Cardiac fibroblast (primary cell): ENCODE data around the gene C6orf52.
A peak's percentile ranks its signal among the peaks of the same experiment; 100 is the strongest.
"Not testable (repeated sequence)": the region's sequence is repeated elsewhere in the genome, so short reads cannot be mapped to it uniquely, and the experiment has no call there.

Experiments used
- DNase-seq, 2 donors: peaks; one replicate each; pipeline versions ENCODE4 v3.0.0 to v3.0.0-alpha.2; 2010; ENCODE audit warnings: low read depth in 2 of 2
- H3K4me3 ChIP-seq, 2 donors: replicated peaks in 1 of 2; 1 replicate in 1 of 2; 2 replicates in 1 of 2; pipeline ENCODE4 v1.5.1; 2011; ENCODE audit warnings: low read depth in 2 of 2, low read length in 2 of 2, mild to moderate bottlenecking in 2 of 2, moderate library complexity in 1 of 2
- TF ChIP-seq, protein P1 (sequence below): IDR thresholded peaks from one replicate; pipeline ENCODE4 v1.5.1; 2011; ENCODE audit warnings: low read depth, mild to moderate bottlenecking, low read length, inconsistent platforms

C6orf52 gene

DNA sequence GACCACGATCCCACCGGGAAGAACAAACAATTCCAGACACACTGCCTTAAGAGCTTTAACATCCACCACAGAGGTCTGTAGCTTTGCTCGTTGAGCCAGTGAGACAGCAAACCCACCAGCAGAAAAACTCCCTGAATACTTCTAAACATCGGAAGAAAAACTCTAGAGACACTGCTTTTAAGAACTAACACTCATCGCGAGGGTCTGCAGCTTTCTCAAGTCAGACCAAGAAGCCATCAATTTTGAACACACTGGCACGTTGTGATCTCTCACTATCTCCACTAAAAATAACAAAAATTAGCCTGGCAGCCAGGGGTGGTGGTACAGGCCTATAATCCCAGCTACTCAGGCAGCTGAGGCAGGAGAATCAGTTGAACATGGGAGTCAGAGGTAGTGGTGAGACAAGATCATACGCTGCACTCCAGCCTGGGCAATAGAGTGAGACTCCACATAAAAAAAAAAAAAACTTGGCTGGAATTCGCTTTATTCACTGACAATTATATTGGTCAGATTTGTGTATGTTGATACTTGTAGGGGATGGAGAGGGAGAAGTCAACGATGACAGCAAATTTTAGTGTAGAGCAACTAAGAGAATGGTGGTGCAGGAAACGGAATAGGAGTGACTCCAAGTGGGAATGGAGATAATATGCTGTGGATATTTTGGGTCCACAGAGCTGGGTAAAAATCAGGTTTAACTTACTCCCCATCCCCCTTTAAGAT lies 27.6 kb upstream of the C6orf52 start:
- no peak for DNase-seq
- TF ChIP-seq, protein P1, sequence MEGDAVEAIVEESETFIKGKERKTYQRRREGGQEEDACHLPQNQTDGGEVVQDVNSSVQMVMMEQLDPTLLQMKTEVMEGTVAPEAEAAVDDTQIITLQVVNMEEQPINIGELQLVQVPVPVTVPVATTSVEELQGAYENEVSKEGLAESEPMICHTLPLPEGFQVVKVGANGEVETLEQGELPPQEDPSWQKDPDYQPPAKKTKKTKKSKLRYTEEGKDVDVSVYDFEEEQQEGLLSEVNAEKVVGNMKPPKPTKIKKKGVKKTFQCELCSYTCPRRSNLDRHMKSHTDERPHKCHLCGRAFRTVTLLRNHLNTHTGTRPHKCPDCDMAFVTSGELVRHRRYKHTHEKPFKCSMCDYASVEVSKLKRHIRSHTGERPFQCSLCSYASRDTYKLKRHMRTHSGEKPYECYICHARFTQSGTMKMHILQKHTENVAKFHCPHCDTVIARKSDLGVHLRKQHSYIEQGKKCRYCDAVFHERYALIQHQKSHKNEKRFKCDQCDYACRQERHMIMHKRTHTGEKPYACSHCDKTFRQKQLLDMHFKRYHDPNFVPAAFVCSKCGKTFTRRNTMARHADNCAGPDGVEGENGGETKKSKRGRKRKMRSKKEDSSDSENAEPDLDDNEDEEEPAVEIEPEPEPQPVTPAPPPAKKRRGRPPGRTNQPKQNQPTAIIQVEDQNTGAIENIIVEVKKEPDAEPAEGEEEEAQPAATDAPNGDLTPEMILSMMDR, result no peak
- H3K4me3 ChIP-seq, result peak overlapping the region; percentile 66 to 71

DNA sequence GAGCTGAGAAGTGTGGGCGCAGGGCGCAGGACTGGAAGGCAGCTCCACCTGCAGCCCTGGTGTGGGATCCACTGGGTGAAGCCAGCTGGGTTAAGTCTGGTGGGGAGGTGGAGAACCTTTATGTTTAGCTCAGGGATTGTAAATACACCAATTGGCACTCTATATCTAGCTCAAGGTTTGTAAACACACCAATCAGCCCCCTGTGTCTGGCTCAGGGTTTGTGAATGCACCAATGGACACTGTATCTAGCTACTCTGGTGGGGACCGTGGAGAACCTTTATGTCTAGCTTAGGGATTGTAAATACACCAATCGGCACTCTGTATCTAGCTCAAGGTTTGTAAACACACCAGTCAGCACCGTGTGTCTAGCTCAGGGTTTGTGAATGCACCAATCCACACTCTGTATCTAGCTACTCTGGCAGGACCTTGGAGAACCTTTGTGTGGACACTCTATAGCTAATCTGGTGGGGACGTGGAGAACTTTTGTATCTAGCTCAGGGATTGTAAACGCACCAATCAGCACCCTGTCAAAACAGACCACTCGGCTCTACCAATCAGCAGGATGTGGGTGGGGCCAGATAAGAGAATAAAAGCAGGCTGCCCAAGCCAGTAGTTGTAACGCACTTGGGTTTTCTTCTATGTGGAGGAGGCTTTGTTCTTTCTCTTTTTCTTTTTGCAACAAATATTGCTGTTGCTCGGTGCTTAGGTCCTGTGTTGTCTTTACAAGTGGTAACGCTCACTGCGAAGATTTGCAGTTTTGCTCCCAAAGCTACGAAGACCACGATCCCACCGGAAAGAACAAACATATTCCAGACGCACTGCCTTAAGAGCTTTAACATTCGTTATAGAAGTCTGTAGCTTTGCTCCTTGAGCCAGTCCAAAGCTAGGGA lies 26.8 kb upstream of the C6orf52 start:
- DNase-seq, result not testable (repeated sequence)
- H3K4me3 ChIP-seq, result peak overlapping the region; percentile 58 to 63

DNA sequence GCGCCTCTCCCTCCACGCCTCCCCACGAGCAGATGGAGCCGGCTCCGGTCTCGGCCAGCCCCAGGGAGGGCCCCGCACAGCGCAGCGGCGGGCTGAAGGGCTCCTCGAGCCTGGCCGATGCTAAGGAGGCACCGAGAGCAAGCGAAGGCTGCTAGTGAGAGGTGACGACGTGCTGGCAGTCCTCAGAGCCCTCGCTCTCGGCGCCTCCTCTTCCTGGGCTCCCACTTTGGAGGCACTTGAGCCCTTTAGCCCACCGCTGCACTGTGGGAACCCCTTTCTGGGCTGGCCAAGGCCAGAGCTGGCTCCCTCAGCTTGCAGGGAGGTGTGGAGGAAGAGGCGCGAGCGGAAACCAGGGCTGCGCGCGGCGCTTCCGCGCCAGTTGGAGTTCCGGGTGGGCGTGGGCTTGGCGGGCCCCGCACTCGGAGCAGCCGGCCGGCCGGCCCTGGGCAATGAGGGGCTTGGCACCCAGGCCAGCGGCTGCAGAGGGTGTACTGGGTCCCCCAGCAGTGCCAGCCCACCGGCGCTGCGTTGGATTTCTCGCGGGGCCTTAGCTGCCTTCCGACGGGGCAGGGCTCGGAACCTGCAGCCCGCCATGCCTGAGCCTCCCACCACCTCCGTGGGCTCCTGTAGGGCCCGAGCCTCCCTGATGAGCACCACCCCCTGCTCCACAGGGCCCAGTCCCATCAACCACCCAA lies 26.0 kb upstream of the C6orf52 start:
- peak overlapping the region; percentile 58 to 63 for H3K4me3 ChIP-seq
- TF ChIP-seq, protein P1, result no peak
- peak; percentile 31 to 32 for DNase-seq

DNA sequence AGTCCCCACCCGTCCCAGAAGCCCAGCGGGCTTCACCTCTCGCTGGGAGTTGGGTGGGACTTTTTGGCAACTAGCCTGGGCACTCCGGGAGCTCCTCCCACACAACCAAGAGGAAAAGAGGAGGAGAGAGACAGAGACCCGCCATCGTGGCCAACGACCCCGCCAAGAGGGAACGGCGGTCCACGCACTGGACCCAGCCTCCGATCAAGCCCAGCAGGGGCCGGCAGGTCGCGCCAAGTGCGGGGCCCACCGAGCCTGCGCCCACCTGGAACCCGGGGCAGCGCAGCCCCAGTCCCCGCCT lies 25.5 kb upstream of the C6orf52 start:
- H3K4me3 ChIP-seq, result peak overlapping the region; percentile 58 to 63
- TF ChIP-seq, protein P1, result no peak
- DNase-seq, result peak in 1 of 2 donors; percentile 21

DNA sequence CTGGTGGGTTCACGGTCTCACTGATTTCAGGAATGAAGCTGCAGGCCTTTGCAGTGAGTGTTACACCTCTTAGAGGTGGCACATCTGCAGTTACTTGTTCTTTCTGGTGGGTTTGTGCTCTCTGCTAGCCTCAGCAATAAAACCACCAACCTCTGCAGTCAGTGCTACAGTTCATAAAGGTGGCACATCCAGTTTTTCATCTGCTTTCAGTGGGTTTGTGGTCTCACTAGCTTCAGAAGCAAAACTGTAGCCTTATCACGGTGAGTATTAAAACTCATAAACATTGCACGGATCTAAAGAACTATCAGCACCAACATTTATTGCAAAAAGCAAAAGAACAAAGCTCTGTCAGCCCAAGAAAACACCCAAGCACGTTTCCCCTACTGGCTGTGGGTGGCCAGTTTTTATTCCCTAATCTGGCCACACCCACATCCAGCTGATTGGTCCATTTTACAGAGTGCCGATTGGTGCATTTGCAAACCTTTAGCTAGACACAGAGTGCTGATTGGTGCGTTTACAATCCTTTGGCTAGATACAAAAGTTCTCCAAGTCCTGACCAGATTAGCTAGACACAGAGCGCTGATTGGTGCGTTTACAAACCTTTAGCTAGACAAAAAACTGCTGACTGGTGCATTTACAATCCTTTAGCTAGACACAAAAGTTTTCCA lies 25.0 kb upstream of the C6orf52 start:
- DNase-seq, result peak; percentile 13 to 55
- TF ChIP-seq, protein P1, result no peak
- peak overlapping the region; percentile 58 to 63 for H3K4me3 ChIP-seq

DNA sequence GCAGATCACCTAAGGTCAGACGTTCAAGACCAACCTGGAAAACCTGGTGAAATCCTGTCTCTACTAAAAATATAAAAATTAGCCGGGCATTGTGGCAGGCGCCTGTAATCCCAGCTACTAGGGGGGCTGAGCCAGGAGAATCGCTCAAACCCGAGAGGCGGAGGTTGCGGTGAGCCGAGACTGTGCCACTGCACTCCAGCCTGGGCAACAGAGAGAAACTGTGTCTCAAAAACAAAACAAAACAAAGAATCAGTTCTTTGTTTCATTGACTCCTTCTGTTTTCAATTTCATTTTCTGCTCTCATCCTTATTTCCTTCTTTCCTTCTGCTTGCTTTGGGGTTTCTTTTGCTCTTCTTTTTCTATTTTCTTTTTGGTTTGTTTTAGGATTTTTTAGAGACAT lies 19.5 kb upstream of the C6orf52 start:
- H3K4me3 ChIP-seq, result no peak overlapping the region
- DNase-seq, result no peak
- TF ChIP-seq, protein P1, result no peak
